ENCODE measurements around the gene PTPRM. TPM values are rescaled to one million over a fixed set of nuclear protein-coding genes. Genes with fewer than 3 reads are reported as not detected.

PTPRM gene
- total RNA-seq, 2 experiments from 2014 or later = 2.1 to 3.0 TPM

GRCh38 chr18:7926526-7926925 is 359.4 kb downstream of the PTPRM start:
- no peaks in the 10 kb centered on the region for H3K4me1 Mint-ChIP-seq (ENCODE audit: low read depth)
- ATAC-seq (no peak), DNase-seq (no peak)
- H3K27me3 Mint-ChIP-seq = no peaks in the 10 kb centered on the region
- no peak for TF ChIP-seq CTCF (IDR thresholded peaks at IDR 0.05)
- CTCF ChIA-PET = no interaction called here
- no peaks in the 10 kb centered on the region for H3K9me3 Mint-ChIP-seq
- no peak overlapping the region for H3K27ac Mint-ChIP-seq
- no peaks in the 10 kb centered on the region for H3K36me3 Mint-ChIP-seq (ENCODE audit: low read depth)
- POLR2A ChIA-PET = no interaction called here
- H3K4me3 Mint-ChIP-seq = no peak overlapping the region
- intact Hi-C loops (cut with micrococcal nuclease) = no loop called here

GRCh38 chr18:7927119-7927518 is 360.0 kb downstream of the PTPRM start:
- Mint-ChIP-seq H3K27ac (no peak overlapping the region), H3K4me3 (no peak overlapping the region), H3K4me1 (ENCODE audit: low read depth) (no peaks in the 10 kb centered on the region), H3K27me3 (no peaks in the 10 kb centered on the region), H3K36me3 (ENCODE audit: low read depth) (no peaks in the 10 kb centered on the region), H3K9me3 (no peaks in the 10 kb centered on the region)
- CTCF ChIA-PET = no interaction called here
- ATAC-seq = no peak
- POLR2A ChIA-PET = no interaction called here
- no peak for TF ChIP-seq CTCF (IDR thresholded peaks at IDR 0.05)
- intact Hi-C loops (cut with micrococcal nuclease) = no loop called here
- no peak for DNase-seq

- no peak for DNase-seq
- intact Hi-C loops (cut with micrococcal nuclease) = no loop called here
- no peak for ATAC-seq
- H3K4me3 Mint-ChIP-seq = no peak overlapping the region
- no peak overlapping the region for H3K27ac Mint-ChIP-seq
- no peak for TF ChIP-seq CTCF (IDR thresholded peaks at IDR 0.05)
- H3K27me3 Mint-ChIP-seq = no peaks in the 10 kb centered on the region
- no peaks in the 10 kb centered on the region for H3K4me1 Mint-ChIP-seq (ENCODE audit: low read depth)
- no peaks in the 10 kb centered on the region for H3K36me3 Mint-ChIP-seq (ENCODE audit: low read depth)
- ChIA-PET POLR2A (no interaction called here), CTCF (no interaction called here)
- no peaks in the 10 kb centered on the region for H3K9me3 Mint-ChIP-seq
Measured at GRCh38 chr18:7931763-7932162, 364.6 kb downstream of the PTPRM start.

GRCh38 chr18:7937268-7937667 is 370.2 kb downstream of the PTPRM start:
- POLR2A ChIA-PET = no interaction called here

GRCh38 chr18:7939521-7939920 is 372.4 kb downstream of the PTPRM start:
- Mint-ChIP-seq H3K4me3 (no peak overlapping the region), H3K9me3 (no peaks in the 10 kb centered on the region), H3K36me3 (ENCODE audit: low read depth) (no peaks in the 10 kb centered on the region), H3K27me3 (no peaks in the 10 kb centered on the region), H3K27ac (no peak overlapping the region), H3K4me1 (ENCODE audit: low read depth) (no peaks in the 10 kb centered on the region)
- intact Hi-C loops (cut with micrococcal nuclease) = no loop called here
- no peak for TF ChIP-seq CTCF (IDR thresholded peaks at IDR 0.05)
- ATAC-seq = no peak
- no peak for DNase-seq
- ChIA-PET CTCF (no interaction called here), POLR2A (no interaction called here)

More at GRCh38 chr18:7937268-7937667, 370.2 kb downstream of the PTPRM start:
- TF ChIP-seq CTCF (IDR thresholded peaks at IDR 0.05) = no peak
- H3K4me1 Mint-ChIP-seq (ENCODE audit: low read depth) = no peaks in the 10 kb centered on the region
- ATAC-seq (no peak), DNase-seq (no peak)
- no peak overlapping the region for H3K27ac Mint-ChIP-seq
- no peaks in the 10 kb centered on the region for H3K27me3 Mint-ChIP-seq
- intact Hi-C loops (cut with micrococcal nuclease) = no loop called here
- no peak overlapping the region for H3K4me3 Mint-ChIP-seq
- H3K9me3 Mint-ChIP-seq = no peaks in the 10 kb centered on the region
- no peaks in the 10 kb centered on the region for H3K36me3 Mint-ChIP-seq (ENCODE audit: low read depth)
- CTCF ChIA-PET = no interaction called here

Measured in activated CD8-positive, alpha-beta T cell treated with anti-CD3 and anti-CD28 coated beads for 36 hours (primary cell).